HEK293 (cell line): ENCODE measurements around the gene FBRSL1.
A peak's percentile ranks its signal among the peaks of the same experiment; 100 is the strongest.

ENCODE experiments used
- CTCF ChIA-PET: fragments of 350-600 bp; formaldehyde crosslinking; extraction: SDS; loops from one replicate; lab custom pipeline; 2021; ENCODE audit warnings: antibody characterized with exemption; lab: Yijun Ruan, JAX
- POLR2A ChIA-PET: fragments of 300-600 bp; formaldehyde crosslinking; extraction: SDS; loops from one replicate; lab custom pipeline; 2020; ENCODE audit warnings: antibody characterized with exemption, inconsistent platforms; lab: Yijun Ruan, JAX
- H3K27ac ChIP-seq: fragments of 200-500 bp; sonication (Bioruptor generic); 2 replicates; pipeline ENCODE4 v1.5.1; 2014; ENCODE audit warnings: low read depth, low read length, control low read depth, inconsistent platforms; ENCODE audit errors: extremely low read depth
- H3K36me3 ChIP-seq, 2 experiments: fragments of 200-500 bp in 1 of 2; sonication (Bioruptor generic) in 1 of 2; 1 replicate in 1 of 2; 2 replicates in 1 of 2; pipeline ENCODE4 v1.5.1; 2014 to 2017; ENCODE audit warnings: inconsistent platforms in 2 of 2, low read length in 2 of 2; ENCODE audit not compliant: control insufficient read depth in 2 of 2, insufficient read depth in 1 of 2
- H3K4me1 ChIP-seq: fragments of 200-500 bp; sonication (Bioruptor generic); 2 replicates; pipeline ENCODE4 v1.5.1; 2014; ENCODE audit warnings: mild to moderate bottlenecking, low read length, inconsistent platforms; ENCODE audit not compliant: control insufficient read depth, insufficient read depth
- H3K4me3 ChIP-seq: 2 replicates; pipeline ENCODE4 v1.5.1; 2011; ENCODE audit warnings: low read depth, mild to moderate bottlenecking, control low read depth, low read length, moderate library complexity
- H3K9me3 ChIP-seq: fragments of 200-500 bp; sonication (Bioruptor generic); 2 replicates; pipeline ENCODE4 v1.5.1; 2014; ENCODE audit warnings: low read depth, low read length, inconsistent platforms; ENCODE audit not compliant: control insufficient read depth, insufficient read depth
- FEZF1 ChIP-seq: fragments of 450-650 bp; formaldehyde crosslinking; IDR thresholded peaks from 2 replicates; pipeline ENCODE4 v1.5.1; 2016; ENCODE audit warnings: missing biosample characterization, missing genetic modification characterization
- HIC1 ChIP-seq: fragments of 450-650 bp; formaldehyde crosslinking; IDR thresholded peaks from 2 replicates; pipeline ENCODE4 v1.5.1; 2016; ENCODE audit warnings: missing biosample characterization, missing genetic modification characterization
- KLF10 ChIP-seq: fragments of 450-650 bp; IDR thresholded peaks from 2 replicates; pipeline ENCODE4 v1.5.1; 2018; ENCODE audit warnings: missing biosample characterization, mild to moderate bottlenecking, missing genetic modification characterization
- OVOL3 ChIP-seq: fragments of 450-650 bp; formaldehyde crosslinking; IDR thresholded peaks from 2 replicates; pipeline ENCODE4 v1.5.1; 2016; ENCODE audit warnings: missing biosample characterization, missing genetic modification characterization
- REPIN1 ChIP-seq: fragments of 450-650 bp; formaldehyde crosslinking; IDR thresholded peaks from 2 replicates; pipeline ENCODE4 v1.5.1; 2017; ENCODE audit warnings: missing biosample characterization, missing genetic modification characterization, low read depth
- SETDB1 ChIP-seq: IDR thresholded peaks from one replicate; pipeline ENCODE4 v1.6.1; 2017; ENCODE audit warnings: mild to moderate bottlenecking, low read length, moderate library complexity, mixed read lengths; ENCODE audit not compliant: insufficient read length
- SP2 ChIP-seq: fragments of 450-650 bp; formaldehyde crosslinking; IDR thresholded peaks from 2 replicates; pipeline ENCODE4 v1.5.1; 2016; ENCODE audit warnings: missing biosample characterization, missing genetic modification characterization
- ZBTB6 ChIP-seq: fragments of 450-650 bp; formaldehyde crosslinking; IDR thresholded peaks from 2 replicates; pipeline ENCODE4 v1.5.1; 2017; ENCODE audit warnings: missing biosample characterization, missing genetic modification characterization
- ZFP41 ChIP-seq: fragments of 450-650 bp; formaldehyde crosslinking; IDR thresholded peaks from 2 replicates; pipeline ENCODE4 v1.5.1; 2016; ENCODE audit warnings: missing biosample characterization, missing genetic modification characterization, borderline replicate concordance
- ZNF121 ChIP-seq: fragments of 450-650 bp; formaldehyde crosslinking; IDR thresholded peaks from 2 replicates; pipeline ENCODE4 v1.5.1; 2016; ENCODE audit warnings: missing biosample characterization, missing genetic modification characterization
- ZNF155 ChIP-seq: fragments of 450-650 bp; formaldehyde crosslinking; IDR thresholded peaks from 2 replicates; pipeline ENCODE4 v1.5.1; 2016; ENCODE audit warnings: missing biosample characterization, missing genetic modification characterization
- ZNF184 ChIP-seq: fragments of 450-650 bp; IDR thresholded peaks from 2 replicates; pipeline ENCODE4 v1.5.1; 2018; ENCODE audit warnings: missing biosample characterization, mild to moderate bottlenecking, missing genetic modification characterization
- ZNF221 ChIP-seq: fragments of 450-650 bp; formaldehyde crosslinking; IDR thresholded peaks from 2 replicates; pipeline ENCODE4 v1.5.1; 2017; ENCODE audit warnings: missing biosample characterization, missing genetic modification characterization, borderline replicate concordance
- ZNF239 ChIP-seq: fragments of 450-650 bp; formaldehyde crosslinking; IDR thresholded peaks from 2 replicates; pipeline ENCODE4 v1.5.1; 2016; ENCODE audit warnings: missing biosample characterization, missing genetic modification characterization
- ZNF266 ChIP-seq: fragments of 450-650 bp; formaldehyde crosslinking; IDR thresholded peaks from 2 replicates; pipeline ENCODE4 v1.5.1; 2016; ENCODE audit warnings: missing biosample characterization, missing genetic modification characterization, low read depth
- ZNF292 ChIP-seq: fragments of 450-650 bp; formaldehyde crosslinking; IDR thresholded peaks from 2 replicates; pipeline ENCODE4 v1.5.1; 2016; ENCODE audit warnings: low read depth, missing biosample characterization, missing genetic modification characterization, borderline replicate concordance
- ZNF335 ChIP-seq: fragments of 450-650 bp; formaldehyde crosslinking; conservative IDR thresholded peaks from 2 replicates; pipeline ENCODE4 v1.5.1; 2016; ENCODE audit warnings: missing biosample characterization, missing genetic modification characterization
- ZNF354C ChIP-seq: fragments of 450-650 bp; formaldehyde crosslinking; IDR thresholded peaks from 2 replicates; pipeline ENCODE4 v1.5.1; 2016; ENCODE audit warnings: missing biosample characterization, missing genetic modification characterization, low read depth, borderline replicate concordance
- ZNF529 ChIP-seq: fragments of 450-650 bp; formaldehyde crosslinking; IDR thresholded peaks from 2 replicates; pipeline ENCODE4 v1.5.1; 2017; ENCODE audit warnings: missing genetic modification characterization, missing biosample characterization; ENCODE audit not compliant: insufficient replicate concordance
- ZNF544 ChIP-seq: fragments of 450-650 bp; formaldehyde crosslinking; IDR thresholded peaks from 2 replicates; pipeline ENCODE4 v1.5.0; 2017; ENCODE audit warnings: missing biosample characterization, missing genetic modification characterization
- ZNF548 ChIP-seq: fragments of 450-650 bp; formaldehyde crosslinking; IDR thresholded peaks from 2 replicates; pipeline ENCODE4 v1.5.1; 2016; ENCODE audit warnings: missing biosample characterization, missing genetic modification characterization
- ZNF555 ChIP-seq: fragments of 450-650 bp; formaldehyde crosslinking; conservative IDR thresholded peaks from 2 replicates; pipeline ENCODE4 v1.5.1; 2017; ENCODE audit warnings: missing biosample characterization, mild to moderate bottlenecking, missing genetic modification characterization, inconsistent platforms
- ZNF571 ChIP-seq: fragments of 450-650 bp; formaldehyde crosslinking; IDR thresholded peaks from 2 replicates; pipeline ENCODE4 v1.5.0; 2017; ENCODE audit warnings: missing biosample characterization, missing genetic modification characterization
- ZNF600 ChIP-seq: fragments of 450-650 bp; formaldehyde crosslinking; IDR thresholded peaks from 2 replicates; pipeline ENCODE4 v1.5.1; 2016; ENCODE audit warnings: missing biosample characterization, missing genetic modification characterization
- ZNF629 ChIP-seq: fragments of 450-650 bp; formaldehyde crosslinking; IDR thresholded peaks from 2 replicates; pipeline ENCODE4 v1.5.1; 2017; ENCODE audit warnings: missing biosample characterization, missing genetic modification characterization
- ZNF645 ChIP-seq: fragments of 450-650 bp; formaldehyde crosslinking; IDR thresholded peaks from 2 replicates; pipeline ENCODE4; 2016; ENCODE audit warnings: missing biosample characterization, missing genetic modification characterization
- ZNF658 ChIP-seq: fragments of 450-650 bp; formaldehyde crosslinking; IDR thresholded peaks from 2 replicates; pipeline ENCODE4; 2016; ENCODE audit warnings: missing biosample characterization, missing genetic modification characterization
- ZNF830 ChIP-seq: fragments of 450-650 bp; IDR thresholded peaks from 2 replicates; pipeline ENCODE4 v1.5.0; 2018; ENCODE audit warnings: missing biosample characterization, missing genetic modification characterization, low read depth, mild to moderate bottlenecking, moderate library complexity

Gene FBRSL1

GRCh38 chr12:132537836-132538662 lies 48.1 kb downstream of the FBRSL1 start:
- ChIA-PET CTCF (no interaction called here), POLR2A (no interaction called here)
- Histone ChIP-seq H3K4me1 (no peaks in the 10 kb centered on the region), H3K4me3 (no peak overlapping the region), H3K9me3 (no peaks in the 10 kb centered on the region; the same call in 1 of the 2 replicates), H3K27ac (no peak overlapping the region), H3K36me3 (peaks cover 0 to 4% of the 10 kb centered on the region in 2 experiments; a peak in 1 of 3 replicates)
- TF ChIP-seq ZNF571 (tag by site-specific recombination) (no peak), SP2 (tag by site-specific recombination) (no peak), ZNF544 (tag by site-specific recombination) (no peak), ZNF292 (tag by site-specific recombination) (no peak), ZNF335 (tag by site-specific recombination) (0 out of 2 replicates have a peak, but pooled peaks have one; percentile 36), HIC1 (0 out of 2 replicates have a peak, but pooled peaks have one; percentile 27), ZNF239 (tag by site-specific recombination) (no peak), OVOL3 (no peak)

- H3K4me3 ChIP-seq: no peak overlapping the region
- TF ChIP-seq SETDB1 (no peak), ZNF529 (tag by site-specific recombination) (no peak), ZNF548 (no peak), ZNF600 (tag by site-specific recombination) (no peak), ZNF645 (tag by site-specific recombination) (no peak), ZNF184 (tag by site-specific recombination) (no peak), FEZF1 (tag by site-specific recombination) (no peak), ZFP41 (no peak), ZNF555 (tag by site-specific recombination) (no peak), ZNF830 (tag by site-specific recombination) (no peak), ZNF658 (no peak), ZNF155 (tag by site-specific recombination) (no peak), ZNF121 (no peak), ZNF629 (tag by site-specific recombination) (no peak), ZNF221 (no peak), ZNF266 (tag by site-specific recombination) (no peak), REPIN1 (tag by site-specific recombination) (no peak), ZNF354C (no peak), ZBTB6 (tag by site-specific recombination) (no peak), KLF10 (no peak)
- H3K9me3 ChIP-seq: no peaks in the 10 kb centered on the region; the same call in 1 of the 2 replicates
- peaks cover 0 to 4% of the 10 kb centered on the region in 2 experiments; a peak in 1 of 3 replicates for H3K36me3 ChIP-seq
- ChIA-PET CTCF (no interaction called here), POLR2A (no interaction called here)
- H3K27ac ChIP-seq: no peak overlapping the region
- no peaks in the 10 kb centered on the region for H3K4me1 ChIP-seq
Measured at GRCh38 chr12:132538663-132538990, 48.7 kb downstream of the FBRSL1 start.
